Thyroid gland (tissue), 4 donors: ENCODE results near the gene CDPF1. TPM values are rescaled to one million over a fixed set of nuclear protein-coding genes. Genes with fewer than 3 reads are reported as not detected.

Source experiments
- DNase-seq, 2 donors: peaks; one replicate each; pipeline ENCODE4 v3.0.0-alpha.2; 2019
- H3K27ac ChIP-seq, 3 donors: fragments of 200-600 bp; sonication (generic); 1 replicate in 2 of 3; 2 replicates in 1 of 3; pipeline ENCODE4 v1.5.1; 2016 to 2019; ENCODE audit warnings: mild to moderate bottlenecking in 1 of 3, moderate library complexity in 1 of 3
- H3K27me3 ChIP-seq: fragments of 200-600 bp; sonication (generic); one replicate; pipeline ENCODE4 v1.5.1; 2019
- H3K36me3 ChIP-seq, 2 donors: fragments of 200-600 bp; sonication (generic); one replicate each; pipeline ENCODE4 v1.5.1; 2016 to 2019
- H3K4me1 ChIP-seq, 2 donors: fragments of 200-600 bp; sonication (generic); one replicate each; pipeline ENCODE4 v1.5.1; 2017 to 2019
- H3K4me3 ChIP-seq, 3 donors: fragments of 200-600 bp; sonication (generic); replicated peaks in 1 of 3; 1 replicate in 2 of 3; 2 replicates in 1 of 3; pipeline ENCODE4 v1.5.1; 2016; ENCODE audit warnings: mild to moderate bottlenecking in 1 of 3
- H3K9me3 ChIP-seq: fragments of 200-600 bp; sonication (generic); one replicate; pipeline ENCODE4 v1.5.1; 2017
- CTCF ChIP-seq, 6 experiments: fragments of 200-600 bp in 3 of 6; fragments of 450-650 bp in 3 of 6; sonication (generic) in 3 of 6; IDR thresholded peaks; one replicate each; pipeline ENCODE4 v1.5.1; 2016 to 2019; ENCODE audit warnings: antibody characterized with exemption in 6 of 6, mild to moderate bottlenecking in 2 of 6, inconsistent platforms in 1 of 6, moderate library complexity in 1 of 6
- POLR2A ChIP-seq, 2 donors: fragments of 450-650 bp; IDR thresholded peaks; one replicate each; pipeline ENCODE4 v1.6.1; 2017; ENCODE audit warnings: antibody characterized with exemption in 2 of 2, mild to moderate bottlenecking in 2 of 2, moderate library complexity in 1 of 2
- WGBS, 2 donors: methylation state at CpG; one replicate each; pipeline ENCODE4 v1.1.5; 2017; 5-methylcytosine and 5-hydroxymethylcytosine counted together
- intact Hi-C: fragments of 100-400 bp; cut with DNase I; formaldehyde crosslinking; loops from one replicate; pipeline ENCODE4 v1.15.1; 2023
- total RNA-seq, 4 donors: library from RNA; depleted of rRNA; stranded (reverse); fragments of >200 nt; gene quantifications; one replicate each; pipeline ENCODE4 v1.2.3, GENCODE V29; 2016

The CDPF1 gene
- total RNA-seq, 4 donors from 2014 or later, result 12.8 to 34.4 (median 16.4) TPM

- TF ChIP-seq CTCF (IDR thresholded peaks at IDR 0.05) (no peak), POLR2A (IDR thresholded peaks at IDR 0.05) (no peak)
- H3K4me1 ChIP-seq, result no peaks in the 10 kb centered on the region
- DNase-seq, result no peak
- intact Hi-C loops, result no loop called here
- H3K4me3 ChIP-seq, result no peak overlapping the region
- H3K27ac ChIP-seq, result no peak overlapping the region
- H3K9me3 ChIP-seq, result no peaks in the 10 kb centered on the region
- H3K36me3 ChIP-seq, result peaks cover 32 to 56% of the 10 kb centered on the region in 2 donors
- no peaks in the 10 kb centered on the region for H3K27me3 ChIP-seq
- 72 to 93% methylated on average over 3 of the region's 3 CpGs for WGBS, 2 donors
Observed at GRCh38 chr22:46275455-46276122, 25.5 kb upstream of the CDPF1 start.

GRCh38 chr22:46274381-46274780 lies 24.3 kb upstream of the CDPF1 start:
- Histone ChIP-seq H3K9me3 (no peaks in the 10 kb centered on the region), H3K4me1 (no peaks in the 10 kb centered on the region), H3K27ac (no peak overlapping the region), H3K36me3 (peaks cover 25 to 45% of the 10 kb centered on the region in 2 donors), H3K4me3 (no peak overlapping the region), H3K27me3 (no peaks in the 10 kb centered on the region)
- WGBS, 2 donors, result 96 to 97% methylated on average over 8 of the region's 8 CpGs
- no peak for TF ChIP-seq POLR2A (IDR thresholded peaks at IDR 0.05)
- TF ChIP-seq CTCF (IDR thresholded peaks at IDR 0.05), result no peak
- DNase-seq, result no peak
- intact Hi-C loops, result no loop called here

- no peak overlapping the region for H3K4me3 ChIP-seq
- no peak for TF ChIP-seq CTCF (IDR thresholded peaks at IDR 0.05)
- intact Hi-C loops, result no loop called here
- H3K9me3 ChIP-seq, result no peaks in the 10 kb centered on the region
- H3K4me1 ChIP-seq, result peaks cover 0 to 6% of the 10 kb centered on the region in 2 donors
- no peak overlapping the region for H3K27ac ChIP-seq
- H3K27me3 ChIP-seq, result no peaks in the 10 kb centered on the region
- 89 to 98% methylated on average over 8 to 11 of the region's 12 CpGs for WGBS, 2 donors
- peaks cover 17 to 38% of the 10 kb centered on the region in 2 donors for H3K36me3 ChIP-seq
- DNase-seq, result no peak
Observed at GRCh38 chr22:46273432-46274148, 23.5 kb upstream of the CDPF1 start.

GRCh38 chr22:46272762-46273431 lies 22.8 kb upstream of the CDPF1 start:
- Histone ChIP-seq H3K27me3 (no peaks in the 10 kb centered on the region), H3K4me3 (no peak overlapping the region), H3K36me3 (peaks cover 16 to 31% of the 10 kb centered on the region in 2 donors), H3K27ac (no peak overlapping the region), H3K4me1 (peaks cover 5 to 9% of the 10 kb centered on the region in 2 donors), H3K9me3 (no peaks in the 10 kb centered on the region)
- TF ChIP-seq POLR2A (IDR thresholded peaks at IDR 0.05) (no peak), CTCF (IDR thresholded peaks at IDR 0.05) (no peak)
- DNase-seq, result no peak
- 86 to 95% methylated on average over 9 of the region's 12 CpGs for WGBS, 2 donors
- intact Hi-C loops, result no loop called here

- intact Hi-C loops, result no loop called here
- Histone ChIP-seq H3K4me3 (no peak overlapping the region), H3K27me3 (no peaks in the 10 kb centered on the region), H3K36me3 (peaks cover 16 to 27% of the 10 kb centered on the region in 2 donors), H3K27ac (no peak overlapping the region), H3K9me3 (no peaks in the 10 kb centered on the region), H3K4me1 (peaks cover 8 to 12% of the 10 kb centered on the region in 2 donors)
- TF ChIP-seq CTCF (IDR thresholded peaks at IDR 0.05), result no peak
- no peak for TF ChIP-seq POLR2A (IDR thresholded peaks at IDR 0.05)
- DNase-seq, result no peak
- WGBS, 2 donors, result 93 to 95% methylated on average over 8 of the region's 8 CpGs
Observed at GRCh38 chr22:46272196-46272595, 22.1 kb upstream of the CDPF1 start.
